ENCODE measurements around the gene ZNF418. TPM values are rescaled to one million over a fixed set of nuclear protein-coding genes. Genes with fewer than 3 reads are reported as not detected.
"Not testable (repeated sequence)": the region's sequence is repeated elsewhere in the genome, so short reads cannot be mapped to it uniquely, and the experiment has no call there.

The ZNF418 gene
- polyA plus RNA-seq, 10 donors: 6.0 to 19.1 (median 9.6) TPM

DNA sequence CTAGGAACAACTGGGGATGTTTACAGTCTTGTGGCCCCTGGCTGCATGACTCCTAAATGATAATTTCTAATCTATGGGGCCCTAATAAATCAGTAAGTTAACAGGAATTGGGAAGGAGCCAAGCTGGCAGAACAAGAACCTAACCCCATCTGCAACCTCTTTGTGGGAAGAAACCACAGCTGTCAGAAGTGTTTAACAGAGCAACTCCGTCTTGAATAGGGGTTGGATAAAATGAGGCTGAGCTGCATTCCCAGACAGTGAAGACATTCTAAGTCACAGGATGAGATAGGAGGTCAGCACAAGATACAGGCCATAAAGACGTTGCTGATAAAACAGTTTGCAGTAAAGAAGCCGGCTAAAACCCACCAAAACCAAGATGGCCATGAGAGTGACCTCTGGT is 44.5 kb downstream of the ZNF418 start:
- not testable (repeated sequence) for DNase-seq

DNA sequence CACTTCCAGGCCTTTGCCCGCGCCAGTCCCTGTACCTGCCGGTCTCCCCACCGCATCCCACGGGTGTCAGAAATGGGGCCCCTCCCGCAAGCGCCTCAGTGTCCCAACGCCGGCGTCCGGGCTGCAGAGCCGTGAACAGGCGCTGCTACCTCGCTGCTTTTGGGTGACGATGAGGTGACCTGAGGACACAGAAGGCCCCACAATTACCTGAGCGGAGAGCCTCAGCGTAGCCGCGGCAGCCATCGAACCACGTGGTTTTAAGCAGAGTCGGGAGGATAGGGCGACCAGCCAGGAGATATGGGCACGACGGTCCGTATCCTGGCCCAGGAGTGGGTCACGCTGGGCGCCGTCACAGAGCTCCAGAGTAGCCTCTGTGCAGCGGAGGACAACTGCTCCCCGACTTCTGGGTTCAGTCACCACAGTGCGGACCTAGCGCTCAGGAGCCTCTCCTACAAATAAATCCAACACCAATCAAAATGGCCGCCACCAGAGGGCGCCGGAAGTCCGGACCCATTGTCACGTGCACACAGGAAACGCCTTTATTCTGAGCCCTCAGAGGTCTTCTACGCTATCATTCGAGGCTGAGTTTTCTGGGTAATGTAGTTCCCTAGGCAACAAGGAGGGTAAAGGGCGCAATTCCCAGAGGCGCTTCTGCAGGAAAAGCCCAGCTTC is 46.5 kb downstream of the ZNF418 start, which contains the start of gene ZNF814:
Gene ZNF814 (minus strand): TSS at position 478 of the 672 bp plus-strand sequence. CDS start 235 bp downstream, at position 243.
- peak; percentile 74 to 91 (median 76) for DNase-seq

DNA sequence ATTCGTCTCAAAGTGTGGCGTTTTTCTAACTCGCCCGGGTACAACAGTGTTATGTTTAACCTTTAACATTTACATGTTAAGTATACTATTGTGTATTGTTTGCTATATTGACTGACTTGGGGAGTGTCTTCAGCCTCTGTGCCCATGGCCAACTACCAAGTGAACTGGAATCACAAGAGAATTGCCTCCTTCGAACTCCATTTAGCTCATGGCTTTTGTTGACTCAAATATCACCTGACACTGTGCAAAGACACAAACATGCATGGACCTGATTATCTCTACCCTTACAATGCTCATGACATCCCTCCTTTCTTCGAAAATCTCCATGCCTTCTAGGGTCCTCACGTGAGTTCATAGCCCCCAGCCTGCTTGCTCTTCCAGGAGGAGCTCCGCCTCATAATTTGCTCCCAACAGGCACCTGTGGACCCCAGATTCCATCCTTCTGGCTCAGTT is 47.1 kb downstream of the ZNF418 start:
- peak in 1 of 3 donors; percentile 42 for DNase-seq

DNA sequence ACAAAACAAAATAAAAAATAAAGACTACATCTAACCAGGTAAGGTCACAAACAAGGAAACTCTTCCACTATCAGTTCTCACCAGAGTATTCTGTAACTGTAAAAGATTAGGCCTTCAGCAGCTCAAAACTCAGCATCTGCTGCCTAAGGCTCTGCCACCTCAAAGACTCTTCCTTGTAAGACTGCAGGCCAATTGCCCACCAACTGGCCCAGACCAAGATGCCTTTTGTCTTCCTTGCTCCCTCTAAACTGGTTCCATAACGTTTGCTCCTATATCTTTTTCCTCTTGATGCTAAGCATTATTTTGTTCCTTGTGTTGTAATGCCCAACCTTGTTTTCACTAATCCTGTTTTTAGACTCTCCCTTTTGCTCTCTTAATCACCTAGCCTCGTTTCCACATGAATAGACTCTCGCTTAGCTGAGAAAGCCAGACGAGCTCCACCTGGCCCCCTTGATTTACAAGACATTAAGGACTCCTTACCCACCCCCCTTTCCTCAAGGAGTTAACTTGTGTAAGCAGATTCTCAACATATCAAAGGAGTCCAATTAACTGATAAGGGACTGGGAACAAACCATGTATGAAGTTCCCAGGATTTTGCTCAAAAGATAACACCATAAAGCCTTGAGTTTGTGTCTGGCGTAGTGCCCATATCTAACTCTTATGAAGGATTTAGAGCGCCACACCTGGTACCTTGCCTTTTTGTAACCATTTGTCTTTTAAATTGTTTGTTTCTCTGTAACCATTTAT is 47.8 kb downstream of the ZNF418 start:
- DNase-seq: no peak

DNA sequence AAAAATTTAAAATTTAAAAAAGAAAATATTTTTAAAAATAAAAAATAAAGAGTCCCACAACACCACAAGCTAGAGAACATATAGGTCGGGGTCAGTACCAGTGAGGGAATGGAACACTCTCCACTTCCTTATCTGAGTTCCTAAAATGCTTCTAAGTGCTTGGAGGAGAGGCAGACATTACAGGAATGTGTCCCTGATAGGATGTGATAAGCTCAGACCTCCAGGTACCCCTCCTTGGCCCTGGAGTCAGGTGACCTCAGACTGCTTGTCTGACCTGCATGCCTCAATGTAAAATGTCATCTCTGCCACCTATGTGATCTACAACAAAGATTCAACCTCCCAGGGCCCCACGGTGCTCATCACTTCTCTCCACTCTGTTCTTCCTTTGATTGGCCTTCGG is 49.2 kb downstream of the ZNF418 start:
- no peak for DNase-seq

DNA sequence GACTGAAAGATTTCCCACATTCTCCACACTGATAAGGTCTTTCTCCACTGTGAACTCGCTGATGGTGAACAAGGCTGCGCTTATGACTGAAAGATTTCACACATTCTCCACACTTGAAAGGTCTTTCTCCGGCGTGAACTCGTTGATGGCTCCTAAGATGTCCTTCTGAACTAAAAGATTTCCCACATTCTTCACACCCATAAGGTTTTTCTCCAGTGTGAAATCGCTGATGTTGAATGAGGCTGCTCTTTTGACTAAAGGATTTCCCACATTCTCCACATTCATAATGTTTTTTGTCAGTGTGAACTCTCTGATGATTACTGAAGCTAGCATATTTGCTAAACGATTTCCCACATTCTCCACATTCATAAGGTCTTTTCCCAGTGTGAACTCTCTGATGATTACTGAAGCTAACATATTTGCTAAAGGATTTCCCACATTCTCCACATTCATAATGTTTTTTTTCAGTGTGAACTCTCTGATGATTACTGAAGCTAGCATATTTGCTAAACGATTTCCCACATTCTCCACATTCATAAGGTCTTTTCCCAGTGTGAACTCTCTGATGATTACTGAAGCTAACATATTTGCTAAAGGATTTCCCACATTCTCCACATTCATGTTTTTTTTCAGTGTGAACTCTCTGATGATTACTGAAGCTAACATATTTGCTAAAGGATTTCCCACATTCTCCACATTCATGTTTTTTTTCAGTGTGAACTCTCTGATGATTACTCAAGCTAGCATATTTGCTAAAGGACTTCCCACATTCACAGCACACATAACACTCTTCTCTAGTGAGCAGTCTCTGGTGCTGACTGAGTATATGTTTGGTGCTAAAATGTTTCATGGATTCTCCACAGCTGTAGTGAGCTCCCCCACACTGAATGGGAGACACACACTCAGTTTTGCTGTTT is 61.1 kb downstream of the ZNF418 start:
- not testable (repeated sequence) for DNase-seq

DNA sequence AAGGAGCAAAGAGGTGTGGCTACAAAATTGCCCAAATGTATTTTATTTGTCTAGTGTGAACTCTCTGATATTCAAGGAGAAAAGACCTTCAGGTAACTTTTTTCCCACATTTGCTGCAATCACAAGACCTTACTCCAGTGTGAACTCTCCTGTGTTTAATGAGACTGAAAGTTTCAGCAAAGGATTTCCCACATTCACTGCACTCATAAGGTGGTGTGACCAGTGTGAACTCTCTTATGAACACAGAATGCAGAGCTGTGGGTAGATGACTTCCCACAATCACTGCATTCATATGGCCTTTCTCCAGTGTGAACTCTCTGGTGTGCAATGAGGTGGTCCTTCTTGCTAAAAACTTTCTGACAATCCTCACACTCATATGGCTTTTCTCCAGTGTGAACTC is 62.8 kb downstream of the ZNF418 start:
- DNase-seq: no peak

Other genes with a start within 250 kb of the ZNF418 start
- gene ZNF154, start 226.2 kb downstream of the ZNF418 start, polyA plus RNA-seq (ENCODE audit: insufficient read length in 10 of 10): 10 to 100 TPM in 7 of 10 donors, 1 to 10 TPM in 3; 8.0 to 17.6 (median 11.1) TPM
- gene ZNF671, start 207.8 kb downstream of the ZNF418 start, polyA plus RNA-seq (ENCODE audit: insufficient read length in 10 of 10): 10 to 100 TPM in 1 of 10 donors, 1 to 10 TPM in 9; 5.3 to 10.6 (median 8.0) TPM
- gene ZNF776, start 188.6 kb downstream of the ZNF418 start, polyA plus RNA-seq (ENCODE audit: insufficient read length in 10 of 10): 10 to 100 TPM; 10.7 to 19.7 (median 14.9) TPM
- 10 to 100 TPM in 9 of 10 donors, 1 to 10 TPM in 1; 9.5 to 15.2 (median 11.8) TPM for gene ZNF586, start 165.7 kb downstream of the ZNF418 start, polyA plus RNA-seq (ENCODE audit: insufficient read length in 10 of 10)
- 1 to 10 TPM; 2.1 to 6.4 (median 3.9) TPM for gene ZNF552, start 120.5 kb downstream of the ZNF418 start, polyA plus RNA-seq (ENCODE audit: insufficient read length in 10 of 10)
- gene ZNF587B, start 105.1 kb downstream of the ZNF418 start, polyA plus RNA-seq (ENCODE audit: insufficient read length in 10 of 10): 1 to 10 TPM; 3.3 to 7.5 (median 5.4) TPM
- 10 to 100 TPM in 8 of 10 donors, 1 to 10 TPM in 2; 9.0 to 24.7 (median 14.7) TPM for gene ZNF587, start 85.5 kb downstream of the ZNF418 start, polyA plus RNA-seq (ENCODE audit: insufficient read length in 10 of 10)
- gene ZNF814, start 46.4 kb downstream of the ZNF418 start, polyA plus RNA-seq (ENCODE audit: insufficient read length in 10 of 10): 10 to 100 TPM; 13.7 to 34.6 (median 24.3) TPM
- gene ZNF417, start 18.8 kb downstream of the ZNF418 start, polyA plus RNA-seq (ENCODE audit: insufficient read length in 10 of 10): 10 to 100 TPM in 8 of 10 donors, 1 to 10 TPM in 2; 9.2 to 18.8 (median 11.9) TPM
- 1 to 10 TPM; 3.8 to 7.0 (median 6.0) TPM for gene ZNF256, start 12.3 kb upstream of the ZNF418 start, polyA plus RNA-seq (ENCODE audit: insufficient read length in 10 of 10)
- gene C19orf18, start 39.1 kb upstream of the ZNF418 start, polyA plus RNA-seq (ENCODE audit: insufficient read length in 10 of 10): 1 to 10 TPM in 5 of 10 donors, under 1 TPM in 5; 0.49 to 3.2 (median 1.0) TPM
- 10 to 100 TPM in 8 of 10 donors, 1 to 10 TPM in 2; 9.1 to 14.2 (median 11.8) TPM for gene ZNF606, start 67.4 kb upstream of the ZNF418 start, polyA plus RNA-seq (ENCODE audit: insufficient read length in 10 of 10)
- gene ZSCAN1, start 98.6 kb upstream of the ZNF418 start, polyA plus RNA-seq (ENCODE audit: insufficient read length in 10 of 10): 1 to 10 TPM in 4 of 10 donors, under 1 TPM in 6; 0.48 to 1.5 (median 0.91) TPM
- 10 to 100 TPM in 9 of 10 donors, 1 to 10 TPM in 1; 9.9 to 19.1 (median 13.7) TPM for gene ZNF135, start 123.9 kb upstream of the ZNF418 start, polyA plus RNA-seq (ENCODE audit: insufficient read length in 10 of 10)
- 10 to 100 TPM; 50.1 to 66.8 (median 56.6) TPM for gene ZSCAN18, start 162.8 kb upstream of the ZNF418 start, polyA plus RNA-seq (ENCODE audit: insufficient read length in 10 of 10)
- gene ZNF329, start 215.4 kb upstream of the ZNF418 start, polyA plus RNA-seq (ENCODE audit: insufficient read length in 10 of 10): 10 to 100 TPM; 10.5 to 14.5 (median 11.5) TPM
- gene ZNF274, start 247.7 kb upstream of the ZNF418 start, polyA plus RNA-seq (ENCODE audit: insufficient read length in 10 of 10): 10 to 100 TPM in 3 of 10 donors, 1 to 10 TPM in 7; 7.5 to 11.7 (median 9.7) TPM